Upper lobe of right lung (tissue), 1 donor: ENCODE measurements around the gene KIAA0753. TPM values are rescaled to one million over a fixed set of nuclear protein-coding genes. Genes with fewer than 3 reads are reported as not detected.

Experiments used
- ATAC-seq: fragments of 200-7000 bp; cut with Tn5 transposase; one replicate; pipeline ENCODE4 v1.9.1; 2020; ENCODE audit warnings: mild to moderate bottlenecking, moderate library complexity
- DNase-seq: peaks from one replicate; pipeline ENCODE4 v3.0.0-alpha.2; 2020
- H3K27ac ChIP-seq: fragments of 200-600 bp; one replicate; pipeline ENCODE4 v1.8.0; 2022
- H3K27me3 ChIP-seq: fragments of 200-600 bp; one replicate; pipeline ENCODE4 v1.8.0; 2022; ENCODE audit warnings: mild to moderate bottlenecking
- H3K36me3 ChIP-seq: fragments of 200-600 bp; one replicate; pipeline ENCODE4 v1.8.0; 2022
- H3K4me1 ChIP-seq: fragments of 200-600 bp; one replicate; pipeline ENCODE4 v1.8.0; 2022
- H3K4me3 ChIP-seq: fragments of 200-600 bp; one replicate; pipeline ENCODE4 v1.8.0; 2022; ENCODE audit warnings: mild to moderate bottlenecking
- H3K9me3 ChIP-seq: fragments of 200-600 bp; one replicate; pipeline ENCODE4 v1.8.0; 2022
- CTCF ChIP-seq: fragments of 200-600 bp; IDR thresholded peaks from one replicate; pipeline ENCODE4 v1.8.0; 2022; ENCODE audit warnings: antibody characterized with exemption
- intact Hi-C: fragments of 100-400 bp; cut with DNase I; formaldehyde crosslinking; loops from one replicate; pipeline ENCODE4 v1.11.0; 2022
- total RNA-seq: library from RNA; stranded (reverse); fragmentation: NEBNext Ultra II Directional; extraction: Animal tissue kit (Norgen Biotek cat#: 25700); gene quantifications from one replicate; pipeline ENCODE4 v1.2.1, GENCODE V29; 2021
- donor health status: DM: no; HTN: yes; CAD: no; lungs with severe emphysema.

KIAA0753 gene
- total RNA-seq, 1 donor from 2014 or later, result 18.3 TPM

GRCh38 chr17:6536053-6536452 lies 104.5 kb downstream of the KIAA0753 start:
- Histone ChIP-seq H3K27me3 (no peaks in the 10 kb centered on the region), H3K27ac (no peak overlapping the region), H3K4me1 (no peaks in the 10 kb centered on the region), H3K36me3 (no peaks in the 10 kb centered on the region), H3K4me3 (no peak overlapping the region), H3K9me3 (no peaks in the 10 kb centered on the region)
- ATAC-seq (no peak), DNase-seq (peak; percentile 45)
- intact Hi-C loops, result no loop called here
- TF ChIP-seq CTCF, result no peak

GRCh38 chr17:6534846-6535514 lies 105.5 kb downstream of the KIAA0753 start:
- intact Hi-C loops, result no loop called here
- Histone ChIP-seq H3K4me3 (no peak overlapping the region), H3K27me3 (no peaks in the 10 kb centered on the region), H3K4me1 (no peaks in the 10 kb centered on the region), H3K36me3 (no peaks in the 10 kb centered on the region), H3K9me3 (no peaks in the 10 kb centered on the region), H3K27ac (no peak overlapping the region)
- peak; percentile 26 for DNase-seq
- no peak for TF ChIP-seq CTCF
- ATAC-seq, result peak; percentile 13

GRCh38 chr17:6532441-6532885 lies 108.0 kb downstream of the KIAA0753 start:
- no peak for TF ChIP-seq CTCF
- H3K27ac ChIP-seq, result no peak overlapping the region
- ATAC-seq (no peak), DNase-seq (no peak)
- H3K36me3 ChIP-seq, result no peaks in the 10 kb centered on the region
- no peaks in the 10 kb centered on the region for H3K27me3 ChIP-seq
- no peak overlapping the region for H3K4me3 ChIP-seq
- H3K4me1 ChIP-seq, result no peaks in the 10 kb centered on the region
- no peaks in the 10 kb centered on the region for H3K9me3 ChIP-seq
- intact Hi-C loops, result no loop called here

GRCh38 chr17:6531575-6531974 lies 108.9 kb downstream of the KIAA0753 start:
- DNase-seq, result no peak
- H3K27ac ChIP-seq, result no peak overlapping the region
- no peaks in the 10 kb centered on the region for H3K36me3 ChIP-seq
- TF ChIP-seq CTCF, result no peak
- H3K4me3 ChIP-seq, result no peak overlapping the region
- ATAC-seq, result no peak
- H3K27me3 ChIP-seq, result no peaks in the 10 kb centered on the region
- no peaks in the 10 kb centered on the region for H3K4me1 ChIP-seq
- intact Hi-C loops, result no loop called here
- H3K9me3 ChIP-seq, result no peaks in the 10 kb centered on the region

- TF ChIP-seq CTCF, result no peak
- Histone ChIP-seq H3K9me3 (no peaks in the 10 kb centered on the region), H3K27ac (no peak overlapping the region), H3K4me1 (no peaks in the 10 kb centered on the region), H3K36me3 (no peaks in the 10 kb centered on the region), H3K27me3 (no peaks in the 10 kb centered on the region), H3K4me3 (no peak overlapping the region)
- intact Hi-C loops, result no loop called here
- no peak for ATAC-seq
- no peak for DNase-seq
Measured at GRCh38 chr17:6530324-6530920, 110.1 kb downstream of the KIAA0753 start.
